ENCODE results near the gene ZCCHC8. TPM values are rescaled to one million over a fixed set of nuclear protein-coding genes. Genes with fewer than 3 reads are reported as not detected.

ZCCHC8 gene
- total and polyA plus RNA-seq, 2 donors (not counting 3 experiments of a cell fraction or from before 2014, with no cell fraction given), result 10.0 to 24.4 TPM

GRCh38 chr12:122523280-122523679 lies 22.5 kb upstream of the ZCCHC8 start:
- Histone ChIP-seq H4K20me1 (replicated peaks; ENCODE audit: control insufficient read depth, extremely low read depth, insufficient read depth, low read length) (peaks cover 18% of the 10 kb centered on the region), H3K27me3 (ENCODE audit: control insufficient read depth in 2 of 2, insufficient read depth in 2 of 2, low read length in 2 of 2) (no peaks in the 10 kb centered on the region), H3K9ac (replicated peaks; ENCODE audit: extremely low read depth, insufficient read depth, low read length) (peak overlapping the region; percentile 82), H3K27ac (ENCODE audit: insufficient read depth, low read depth, low read length) (no peak overlapping the region), H3K4me1 (ENCODE audit: control insufficient read depth, extremely low read depth, insufficient read depth, low read length) (peaks cover 23% of the 10 kb centered on the region), H3K9me1 (replicated peaks; ENCODE audit: control insufficient read depth, extremely low read depth, insufficient read depth, low read length) (no peaks in the 10 kb centered on the region), H3K79me2 (ENCODE audit: control insufficient read depth, insufficient read depth, low read length) (peaks cover 91% of the 10 kb centered on the region), H3K9me3 (replicated peaks; ENCODE audit: control insufficient read depth, insufficient read depth, low read length) (no peaks in the 10 kb centered on the region), H3K4me3 (replicated peaks in 1 of 3; ENCODE audit: insufficient read depth in 1 of 3, low read depth in 1 of 3, low read length in 3 of 3) (peak overlapping the region in 1 of 3 experiments; percentile 98), H3K4me2 (ENCODE audit: insufficient read depth, low read length) (peak overlapping the region; percentile 98), H3K36me3 (ENCODE audit: control insufficient read depth in 2 of 2, extremely low read depth in 1 of 2, insufficient read depth in 2 of 2, low read length in 2 of 2) (peaks cover 18 to 42% of the 10 kb centered on the region in 2 experiments), H2AFZ (ENCODE audit: low read depth, low read length) (no peak overlapping the region)
- CTCF ChIA-PET, result no interaction called here
- POLR2A ChIA-PET, result interaction anchor here (1.3 kb wide), 1 partner anchor 8 kb away, joined by 3 read pairs; no protein-coding TSS in a partner anchor
- no peak for FAIRE-seq
- TF ChIP-seq POLR2A (IDR thresholded peaks at IDR 0.05; ENCODE audit: low read depth, low read length), result no peak
- TF ChIP-seq MAX (IDR thresholded peaks at IDR 0.05; ENCODE audit: insufficient read depth, insufficient read length), result no peak
- no peak for TF ChIP-seq MYC (IDR thresholded peaks at IDR 0.05; ENCODE audit: low read depth, low read length)
- TF ChIP-seq CTCF (IDR thresholded peaks at IDR 0.05; ENCODE audit: extremely low read depth in 1 of 2, insufficient read depth in 1 of 2, low read depth in 1 of 2, low read length in 2 of 2), result no peak
- no peak for TF ChIP-seq POLR2AphosphoS5 (IDR thresholded peaks at IDR 0.05; ENCODE audit: insufficient read depth, low read depth, low read length)
- no peak for TF ChIP-seq FOS (IDR thresholded peaks at IDR 0.05; ENCODE audit: borderline replicate concordance, insufficient read depth, low read length)
- no peak for TF ChIP-seq JUN (IDR thresholded peaks at IDR 0.05; ENCODE audit: borderline replicate concordance, insufficient read depth, insufficient read length, low read depth)
- no peak for TF ChIP-seq GATA2 (IDR thresholded peaks at IDR 0.05; ENCODE audit: insufficient read depth, insufficient read length, low read depth, low read length)
- no peak for TF ChIP-seq EZH2 (IDR thresholded peaks at IDR 0.05; ENCODE audit: borderline replicate concordance, low read depth, low read length, severe bottlenecking)
- intact Hi-C loops (cut with micrococcal nuclease) (no loop called here), dilution Hi-C loops (cut with MboI; ENCODE audit: extremely low pct_ligation_motif_present, low sequenced_read_pairs) (no loop called here)
- DNase-seq (ENCODE audit: low read depth, low spot score), result no peak
- BruUV-seq (replicated peaks), result no TSS peak
